Transverse colon (tissue), 3 donors: Measurements from ENCODE around the gene FOXG1.

ENCODE experiments used
- POLR2A ChIP-seq: fragments of 450-650 bp; IDR thresholded peaks from one replicate; pipeline ENCODE4 v1.6.1; 2016; ENCODE audit warnings: antibody characterized with exemption, mild to moderate bottlenecking, moderate library complexity
- TF ChIP-seq, protein P1 (sequence below), 5 experiments: fragments of 200-600 bp in 3 of 5; fragments of 450-650 bp in 2 of 5; sonication (generic) in 3 of 5; IDR thresholded peaks; 1 replicate in 2 of 5; 2 replicates in 3 of 5; pipeline ENCODE4 v1.5.1; 2016 to 2017; ENCODE audit warnings: antibody characterized with exemption in 5 of 5, inconsistent platforms in 3 of 5, mild to moderate bottlenecking in 2 of 5, moderate library complexity in 1 of 5

DNA sequence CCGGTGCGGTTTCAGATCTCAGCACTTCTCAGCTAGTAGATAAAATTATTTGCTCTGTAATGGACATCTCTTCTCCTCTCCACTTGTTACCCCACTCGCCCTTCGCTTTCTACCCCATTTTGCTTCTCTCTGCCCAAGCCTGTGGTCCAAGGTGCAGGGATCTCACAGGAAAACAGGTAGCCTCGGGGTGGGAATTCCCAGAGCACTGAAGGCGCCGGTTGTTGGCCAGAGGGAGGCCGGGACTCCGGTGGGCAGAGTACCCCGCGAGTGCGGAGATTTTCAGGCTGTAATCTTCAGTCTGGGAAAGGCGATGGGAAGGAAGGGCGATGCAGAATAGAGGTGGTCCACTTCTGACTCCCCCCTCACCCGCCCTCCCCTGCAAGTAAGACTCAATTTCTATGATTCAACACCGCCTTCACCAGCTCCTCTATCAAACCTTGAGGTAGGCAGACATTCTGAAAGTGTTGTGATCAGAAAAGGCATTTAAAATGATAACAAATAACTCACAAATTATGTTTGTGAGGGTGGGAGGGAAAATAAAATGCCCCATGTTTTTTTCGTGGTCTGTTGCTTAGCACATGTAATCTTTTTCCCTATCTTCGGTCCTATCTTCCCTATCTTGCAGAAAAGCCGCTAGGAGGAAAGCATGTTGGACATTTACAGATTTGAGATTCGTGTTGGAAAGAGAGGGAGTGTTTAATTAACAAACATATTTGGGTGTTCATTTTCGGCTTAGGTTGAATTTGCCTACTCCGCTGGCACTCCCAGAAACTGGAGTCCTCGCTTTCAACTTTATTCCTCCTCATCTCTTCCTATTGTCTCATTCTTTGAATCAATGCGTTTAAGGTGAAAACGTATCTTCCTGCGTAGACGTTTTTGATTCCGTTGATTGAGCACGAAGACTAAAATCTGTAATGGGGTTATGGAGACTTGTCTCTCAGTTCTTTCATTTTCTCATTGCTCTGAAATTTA, 8.5 kb downstream of the FOXG1 start:
- TF ChIP-seq, protein P1, sequence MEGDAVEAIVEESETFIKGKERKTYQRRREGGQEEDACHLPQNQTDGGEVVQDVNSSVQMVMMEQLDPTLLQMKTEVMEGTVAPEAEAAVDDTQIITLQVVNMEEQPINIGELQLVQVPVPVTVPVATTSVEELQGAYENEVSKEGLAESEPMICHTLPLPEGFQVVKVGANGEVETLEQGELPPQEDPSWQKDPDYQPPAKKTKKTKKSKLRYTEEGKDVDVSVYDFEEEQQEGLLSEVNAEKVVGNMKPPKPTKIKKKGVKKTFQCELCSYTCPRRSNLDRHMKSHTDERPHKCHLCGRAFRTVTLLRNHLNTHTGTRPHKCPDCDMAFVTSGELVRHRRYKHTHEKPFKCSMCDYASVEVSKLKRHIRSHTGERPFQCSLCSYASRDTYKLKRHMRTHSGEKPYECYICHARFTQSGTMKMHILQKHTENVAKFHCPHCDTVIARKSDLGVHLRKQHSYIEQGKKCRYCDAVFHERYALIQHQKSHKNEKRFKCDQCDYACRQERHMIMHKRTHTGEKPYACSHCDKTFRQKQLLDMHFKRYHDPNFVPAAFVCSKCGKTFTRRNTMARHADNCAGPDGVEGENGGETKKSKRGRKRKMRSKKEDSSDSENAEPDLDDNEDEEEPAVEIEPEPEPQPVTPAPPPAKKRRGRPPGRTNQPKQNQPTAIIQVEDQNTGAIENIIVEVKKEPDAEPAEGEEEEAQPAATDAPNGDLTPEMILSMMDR (IDR thresholded peaks at IDR 0.05) = no peak
- TF ChIP-seq POLR2A = no peak
